BLaER1 (cell line): ENCODE data around the gene SLCO3A1.

Experiments
- H3K27ac ChIP-seq: shearing (Covaris generic); formaldehyde crosslinking; 2 replicates; pipeline ENCODE4 v1.8.1; 2022
- H3K27me3 ChIP-seq: shearing (Covaris generic); formaldehyde crosslinking; 2 replicates; pipeline ENCODE4 v1.8.1; 2022
- H3K36me3 ChIP-seq: shearing (Covaris generic); formaldehyde crosslinking; 2 replicates; pipeline ENCODE4 v1.8.1; 2022
- H3K4me1 ChIP-seq: shearing (Covaris generic); formaldehyde crosslinking; 2 replicates; pipeline ENCODE4 v1.8.1; 2022
- H3K4me2 ChIP-seq: shearing (Covaris generic); formaldehyde crosslinking; 2 replicates; pipeline ENCODE4 v1.8.1; 2022
- H3K4me3 ChIP-seq: shearing (Covaris generic); formaldehyde crosslinking; 2 replicates; pipeline ENCODE4 v1.8.1; 2022
- H3K9ac ChIP-seq: shearing (Covaris generic); formaldehyde crosslinking; 2 replicates; pipeline ENCODE4 v1.8.1; 2022
- H3K9me3 ChIP-seq: shearing (Covaris generic); formaldehyde crosslinking; 2 replicates; pipeline ENCODE4 v1.8.1; 2022
- H4K20me1 ChIP-seq: shearing (Covaris generic); formaldehyde crosslinking; 2 replicates; pipeline ENCODE4 v1.8.1; 2022
- Cebpa-rat ChIP-seq: shearing (Covaris generic); IDR thresholded peaks from 2 replicates; pipeline ENCODE4 v1.8.1; 2022

The SLCO3A1 gene

GRCh38 chr15:91844928-91845327, 8.6 kb upstream of the SLCO3A1 start:
- Histone ChIP-seq H3K4me1 (0 out of 2 replicates have a peak, but pooled peaks cover 9% of the 10 kb centered on the region), H3K36me3 (no peaks in the 10 kb centered on the region), H4K20me1 (no peaks in the 10 kb centered on the region), H3K4me2 (no peak overlapping the region), H3K4me3 (no peak overlapping the region), H3K9me3 (peaks cover 6% of the 10 kb centered on the region; the same call in 1 of the 2 replicates), H3K9ac (no peak overlapping the region), H3K27ac (no peak overlapping the region), H3K27me3 (no peaks in the 10 kb centered on the region)
- no peak for TF ChIP-seq Cebpa-rat

GRCh38 chr15:91845720-91846119, 7.8 kb upstream of the SLCO3A1 start:
- H3K4me1 ChIP-seq: 0 out of 2 replicates have a peak, but pooled peaks cover 9% of the 10 kb centered on the region

GRCh38 chr15:91849180-91849579, 4.3 kb upstream of the SLCO3A1 start:
- peaks cover 6% of the 10 kb centered on the region; the same call in 1 of the 2 replicates for H3K27me3 ChIP-seq
- H3K4me1 ChIP-seq: peaks cover 25% of the 10 kb centered on the region
- no peak overlapping the region for H3K4me3 ChIP-seq
- no peaks in the 10 kb centered on the region for H3K9me3 ChIP-seq
- H3K4me2 ChIP-seq: peak overlapping the region; percentile 10; the same call in 1 of the 2 replicates
- H4K20me1 ChIP-seq: peaks cover under 1% of the 10 kb centered on the region; the same call in 1 of the 2 replicates
- no peaks in the 10 kb centered on the region for H3K36me3 ChIP-seq
- no peak overlapping the region for H3K27ac ChIP-seq
- H3K9ac ChIP-seq: no peak overlapping the region
- TF ChIP-seq Cebpa-rat: no peak

More at GRCh38 chr15:91845720-91846119, 7.8 kb upstream of the SLCO3A1 start:
- H3K4me3 ChIP-seq: no peak overlapping the region
- H4K20me1 ChIP-seq: no peaks in the 10 kb centered on the region
- H3K4me2 ChIP-seq: no peak overlapping the region
- peaks cover 6% of the 10 kb centered on the region; the same call in 1 of the 2 replicates for H3K9me3 ChIP-seq
- H3K27me3 ChIP-seq: no peaks in the 10 kb centered on the region
- no peak overlapping the region for H3K9ac ChIP-seq
- no peak overlapping the region for H3K27ac ChIP-seq
- no peaks in the 10 kb centered on the region for H3K36me3 ChIP-seq
- no peak for TF ChIP-seq Cebpa-rat

GRCh38 chr15:91849749-91850161, 3.8 kb upstream of the SLCO3A1 start:
- Histone ChIP-seq H3K4me3 (no peak overlapping the region), H3K36me3 (no peaks in the 10 kb centered on the region), H3K4me2 (peak overlapping the region; percentile 53), H3K9ac (no peak overlapping the region), H3K27ac (no peak overlapping the region), H3K27me3 (peaks cover 12% of the 10 kb centered on the region), H3K4me1 (peaks cover 30% of the 10 kb centered on the region), H4K20me1 (peaks cover 6% of the 10 kb centered on the region; the same call in 1 of the 2 replicates), H3K9me3 (no peaks in the 10 kb centered on the region)
- no peak for TF ChIP-seq Cebpa-rat

GRCh38 chr15:91852741-91853510, 582 bp upstream of the SLCO3A1 start:
- Histone ChIP-seq H3K9me3 (no peaks in the 10 kb centered on the region), H3K27ac (peak overlapping the region; percentile 84), H3K9ac (peak overlapping the region; percentile 84), H3K4me2 (peak overlapping the region; percentile 97), H3K4me1 (peaks cover 60% of the 10 kb centered on the region), H4K20me1 (peaks cover 36% of the 10 kb centered on the region), H3K4me3 (peak overlapping the region; percentile 81), H3K27me3 (peaks cover 18% of the 10 kb centered on the region), H3K36me3 (no peaks in the 10 kb centered on the region)
- no peak for TF ChIP-seq Cebpa-rat

- Histone ChIP-seq H4K20me1 (peaks cover 44% of the 10 kb centered on the region), H3K4me3 (peak overlapping the region; percentile 81), H3K27ac (peak overlapping the region; percentile 84), H3K4me1 (peaks cover 71% of the 10 kb centered on the region), H3K9me3 (no peaks in the 10 kb centered on the region), H3K9ac (peak overlapping the region; percentile 84), H3K4me2 (peak overlapping the region; percentile 97), H3K27me3 (peaks cover 18% of the 10 kb centered on the region), H3K36me3 (no peaks in the 10 kb centered on the region)
- no peak for TF ChIP-seq Cebpa-rat
Measured at GRCh38 chr15:91853948-91854638, 585 bp downstream of the SLCO3A1 start.

- peak overlapping the region; percentile 97 for H3K4me2 ChIP-seq
- H3K9me3 ChIP-seq: no peaks in the 10 kb centered on the region
- no peaks in the 10 kb centered on the region for H3K36me3 ChIP-seq
- H3K27me3 ChIP-seq: peaks cover 18% of the 10 kb centered on the region
- peak overlapping the region; percentile 81 for H3K4me3 ChIP-seq
- H3K9ac ChIP-seq: no peak overlapping the region
- TF ChIP-seq Cebpa-rat: no peak
- H3K4me1 ChIP-seq: peaks cover 66% of the 10 kb centered on the region
- peaks cover 44% of the 10 kb centered on the region for H4K20me1 ChIP-seq
- H3K27ac ChIP-seq: no peak overlapping the region
Measured at GRCh38 chr15:91854639-91854990, 1.1 kb downstream of the SLCO3A1 start.

- Histone ChIP-seq H3K9ac (no peak overlapping the region), H3K4me3 (no peak overlapping the region), H3K27me3 (peaks cover 18% of the 10 kb centered on the region), H3K4me2 (peak overlapping the region; percentile 97), H3K36me3 (no peaks in the 10 kb centered on the region), H3K27ac (no peak overlapping the region), H4K20me1 (peaks cover 44% of the 10 kb centered on the region), H3K9me3 (no peaks in the 10 kb centered on the region), H3K4me1 (peaks cover 62% of the 10 kb centered on the region)
- no peak for TF ChIP-seq Cebpa-rat
Measured at GRCh38 chr15:91855241-91855640, 1.7 kb downstream of the SLCO3A1 start.

- peak overlapping the region; percentile 12; the same call in 1 of the 2 replicates for H3K4me2 ChIP-seq
- no peak overlapping the region for H3K9ac ChIP-seq
- H3K36me3 ChIP-seq: no peaks in the 10 kb centered on the region
- no peaks in the 10 kb centered on the region for H3K9me3 ChIP-seq
- no peak for TF ChIP-seq Cebpa-rat
- H3K4me3 ChIP-seq: no peak overlapping the region
- no peak overlapping the region for H3K27ac ChIP-seq
- peaks cover 44% of the 10 kb centered on the region for H4K20me1 ChIP-seq
- peaks cover 68% of the 10 kb centered on the region for H3K4me1 ChIP-seq
- H3K27me3 ChIP-seq: peaks cover 18% of the 10 kb centered on the region
Measured at GRCh38 chr15:91855684-91856489, 2.4 kb downstream of the SLCO3A1 start.
